ENCODE results near the gene CDIPT. TPM values are rescaled to one million over a fixed set of nuclear protein-coding genes. Genes with fewer than 3 reads are reported as not detected.
A peak's percentile ranks its signal among the peaks of the same experiment; 100 is the strongest.

Gene CDIPT
- total and polyA plus RNA-seq, 11 donors, result 57.5 to 143 (median 76.3) TPM

DNA sequence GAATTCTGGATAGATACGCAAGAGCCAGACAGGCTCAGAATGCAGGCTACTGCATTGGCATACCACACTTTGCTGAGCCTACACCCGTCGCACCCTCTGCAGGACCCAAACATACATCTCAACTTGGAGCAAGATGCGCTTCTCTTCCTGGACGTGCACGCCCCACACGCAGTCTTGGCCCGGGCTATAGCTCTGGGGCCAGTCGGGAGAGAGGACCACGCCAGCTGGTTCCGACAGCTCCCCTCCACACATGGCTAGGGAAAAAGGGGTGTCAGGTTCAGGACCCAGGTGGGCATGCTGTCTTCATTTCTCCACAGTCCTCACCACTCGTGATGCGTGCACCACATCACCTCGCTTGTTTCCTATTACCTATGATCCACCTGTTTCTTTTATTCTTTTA lies 15.1 kb upstream of the CDIPT start:
- H3K27ac ChIP-seq, result no peak overlapping the region
- H3K27me3 ChIP-seq, result peaks cover 17 to 49% (median 34%) of the 10 kb centered on the region in 9 donors
- 84 to 93% (median 88%) methylated on average over 14 of the region's 14 CpGs for WGBS, 4 donors

DNA sequence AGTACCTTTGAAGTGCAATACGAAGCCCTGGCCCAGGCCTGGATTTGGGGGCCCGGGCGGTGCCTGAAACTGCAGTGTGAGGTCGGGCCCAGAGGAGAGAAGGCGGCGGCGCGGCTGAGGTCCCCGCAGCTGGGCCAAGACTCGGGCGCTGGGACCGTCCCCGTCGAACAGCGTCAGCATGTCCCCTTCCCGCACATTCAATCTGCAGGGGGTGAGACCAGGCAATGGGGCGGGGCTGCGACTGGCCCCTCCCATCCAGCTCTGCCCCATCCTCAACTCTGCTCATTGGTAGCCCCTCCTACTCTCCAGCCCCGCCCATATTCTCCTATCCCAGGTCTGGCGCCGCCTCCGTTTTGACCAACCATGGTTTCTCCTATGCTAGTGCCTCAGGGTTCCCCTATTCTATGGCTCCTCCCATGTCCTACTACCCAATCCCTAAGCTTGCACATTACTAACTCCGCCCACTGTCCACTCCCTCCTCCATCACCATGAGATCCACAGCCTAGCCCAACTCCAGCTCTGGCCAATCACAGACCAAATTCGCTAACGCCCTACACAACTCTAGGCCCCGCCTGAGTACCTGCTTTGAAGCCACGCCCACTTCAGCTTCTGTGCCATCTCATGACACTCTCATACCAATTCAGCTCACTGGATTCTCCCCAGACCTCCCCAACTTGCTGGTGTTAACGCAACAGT lies 14.4 kb upstream of the CDIPT start:
- Histone ChIP-seq H3K4me3 (peak overlapping the region in 1 of 12 donors; percentile 10), H3K9me3 (no peaks in the 10 kb centered on the region), H3K36me3 (no peaks in the 10 kb centered on the region), H3K27me3 (peaks cover 17 to 49% (median 34%) of the 10 kb centered on the region in 9 donors), H3K27ac (no peak overlapping the region), H3K4me1 (peaks cover 0 to 12% (median 0%) of the 10 kb centered on the region in 12 donors)
- WGBS, 4 donors, result 10 to 19% (median 15%) methylated on average over 13 to 28 of the region's 28 CpGs
- intact Hi-C loops (cut with DNase I), result loop anchor here in 1 of 10 donors (10.0 kb wide), 1 partner anchor 77 kb away; no protein-coding TSS in a partner anchor
- ATAC-seq, result peak in 1 of 4 donors; percentile 49
- no peak for TF ChIP-seq POLR2A (IDR thresholded peaks at IDR 0.05)
- TF ChIP-seq, protein P1, sequence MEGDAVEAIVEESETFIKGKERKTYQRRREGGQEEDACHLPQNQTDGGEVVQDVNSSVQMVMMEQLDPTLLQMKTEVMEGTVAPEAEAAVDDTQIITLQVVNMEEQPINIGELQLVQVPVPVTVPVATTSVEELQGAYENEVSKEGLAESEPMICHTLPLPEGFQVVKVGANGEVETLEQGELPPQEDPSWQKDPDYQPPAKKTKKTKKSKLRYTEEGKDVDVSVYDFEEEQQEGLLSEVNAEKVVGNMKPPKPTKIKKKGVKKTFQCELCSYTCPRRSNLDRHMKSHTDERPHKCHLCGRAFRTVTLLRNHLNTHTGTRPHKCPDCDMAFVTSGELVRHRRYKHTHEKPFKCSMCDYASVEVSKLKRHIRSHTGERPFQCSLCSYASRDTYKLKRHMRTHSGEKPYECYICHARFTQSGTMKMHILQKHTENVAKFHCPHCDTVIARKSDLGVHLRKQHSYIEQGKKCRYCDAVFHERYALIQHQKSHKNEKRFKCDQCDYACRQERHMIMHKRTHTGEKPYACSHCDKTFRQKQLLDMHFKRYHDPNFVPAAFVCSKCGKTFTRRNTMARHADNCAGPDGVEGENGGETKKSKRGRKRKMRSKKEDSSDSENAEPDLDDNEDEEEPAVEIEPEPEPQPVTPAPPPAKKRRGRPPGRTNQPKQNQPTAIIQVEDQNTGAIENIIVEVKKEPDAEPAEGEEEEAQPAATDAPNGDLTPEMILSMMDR (IDR thresholded peaks at IDR 0.05), result no peak
- DNase-seq, result no peak

More for the DNA sequence above, 15.1 kb upstream of the CDIPT start:
- Histone ChIP-seq H3K9me3 (no peaks in the 10 kb centered on the region), H3K4me1 (peaks cover 0 to 12% (median 0%) of the 10 kb centered on the region in 12 donors), H3K4me3 (no peak overlapping the region), H3K36me3 (no peaks in the 10 kb centered on the region)
- ATAC-seq, result no peak
- no peak for TF ChIP-seq POLR2A (IDR thresholded peaks at IDR 0.05)
- TF ChIP-seq, protein P1 (IDR thresholded peaks at IDR 0.05), result no peak
- intact Hi-C loops (cut with DNase I), result loop anchor here in 1 of 10 donors (10.0 kb wide), 1 partner anchor 77 kb away; no protein-coding TSS in a partner anchor
- no peak for DNase-seq

DNA sequence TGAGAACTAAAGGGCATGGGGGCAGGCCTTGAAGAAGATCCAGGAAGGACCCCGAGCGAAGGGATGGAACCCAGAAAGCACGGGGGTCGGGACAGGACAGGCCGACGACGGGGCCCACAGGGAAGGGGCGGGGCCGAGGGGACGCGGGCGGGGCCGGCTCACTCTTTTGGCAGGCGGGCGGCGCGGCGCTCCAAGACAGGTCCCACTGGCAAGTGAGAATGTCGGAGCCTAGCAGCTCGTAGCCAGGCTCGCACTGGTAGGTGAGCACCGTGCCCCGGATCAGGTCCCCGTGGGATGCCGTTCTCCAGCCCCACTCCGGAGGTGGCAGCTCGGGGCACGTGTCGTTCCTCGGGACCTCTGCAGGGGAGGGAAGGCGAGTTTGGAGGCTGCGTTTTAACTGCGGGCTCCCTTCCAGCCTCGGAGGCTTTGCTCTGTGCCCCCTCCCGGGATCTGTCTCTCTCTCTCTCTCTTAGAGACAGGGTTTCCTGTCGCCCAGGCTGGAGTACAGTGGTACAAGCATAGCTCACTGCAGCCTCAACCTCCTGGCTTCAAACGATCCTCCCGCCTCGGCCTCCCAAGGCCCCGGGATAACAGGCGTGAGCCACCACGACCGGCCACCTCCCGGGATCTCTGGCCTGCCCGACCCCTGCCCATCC lies 13.7 kb upstream of the CDIPT start:
- 4 to 7% (median 5%) methylated on average over 26 to 45 of the region's 45 CpGs for WGBS, 4 donors
- Histone ChIP-seq H3K36me3 (no peaks in the 10 kb centered on the region), H3K27ac (no peak overlapping the region), H3K9me3 (no peaks in the 10 kb centered on the region), H3K4me3 (peak overlapping the region in 10 of 12 donors; percentile 7 to 43 (median 18)), H3K27me3 (peaks cover 17 to 49% (median 34%) of the 10 kb centered on the region in 9 donors), H3K4me1 (peaks cover 0 to 12% (median 0%) of the 10 kb centered on the region in 12 donors)
- no peak for TF ChIP-seq POLR2A (IDR thresholded peaks at IDR 0.05)
- TF ChIP-seq, protein P1 (IDR thresholded peaks at IDR 0.05), result no peak
- DNase-seq (no peak), ATAC-seq (peak in 1 of 4 donors; percentile 38)
- intact Hi-C loops (cut with DNase I), result loop anchor here in 1 of 10 donors (10.0 kb wide), 1 partner anchor 78 kb away; no protein-coding TSS in a partner anchor

DNA sequence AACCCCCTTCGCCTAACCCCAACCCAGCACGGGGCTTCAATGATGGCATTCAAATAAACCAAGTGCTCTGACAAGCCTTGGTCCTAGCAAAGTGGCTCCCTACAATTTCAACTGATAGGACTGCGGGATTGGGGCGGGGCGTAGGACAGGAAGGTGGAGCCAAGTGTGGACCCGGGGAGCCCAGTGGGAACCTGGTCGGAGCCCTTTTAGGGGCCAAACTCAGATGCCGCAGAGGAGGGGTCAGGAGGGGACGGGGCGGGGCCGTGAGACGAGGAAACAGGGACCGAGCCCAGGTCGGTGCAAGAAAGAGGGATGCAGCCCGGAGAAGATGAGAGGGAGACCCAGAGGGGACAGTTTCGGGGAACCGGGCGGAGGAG lies 13.2 kb upstream of the CDIPT start:
- DNase-seq (no peak), ATAC-seq (no peak)
- H3K4me3 ChIP-seq, result peak overlapping the region in 8 of 12 donors; percentile 7 to 43 (median 22)
- peaks cover 0 to 12% (median 0%) of the 10 kb centered on the region in 12 donors for H3K4me1 ChIP-seq
- 16 to 21% (median 20%) methylated on average over 18 of the region's 18 CpGs for WGBS, 4 donors
- H3K27me3 ChIP-seq, result peaks cover 17 to 49% (median 34%) of the 10 kb centered on the region in 9 donors
- intact Hi-C loops (cut with DNase I), result loop anchor here in 1 of 10 donors (10.0 kb wide), 1 partner anchor 79 kb away; no protein-coding TSS in a partner anchor
- no peak overlapping the region for H3K27ac ChIP-seq
- no peaks in the 10 kb centered on the region for H3K9me3 ChIP-seq
- no peak for TF ChIP-seq POLR2A (IDR thresholded peaks at IDR 0.05)
- TF ChIP-seq, protein P1 (IDR thresholded peaks at IDR 0.05), result no peak
- H3K36me3 ChIP-seq, result no peaks in the 10 kb centered on the region

All from heart left ventricle (tissue), 16 donors.